OCI-LY3 (cell line): ENCODE data around the gene IL22RA1.

ENCODE experiments used
- H2AFZ ChIP-seq: fragments of 200-600, 300-600 bp; shearing (Covaris generic); 2 replicates; pipeline ENCODE4 v1.6.0; 2014; ENCODE audit warnings: antibody characterized with exemption, low read depth, low read length
- H3K27ac ChIP-seq: fragments of 200-600, 300-600 bp; sonication (generic); 2 replicates; pipeline ENCODE4 v1.5.1; 2014; ENCODE audit warnings: mild to moderate bottlenecking, low read length, moderate library complexity, mixed read lengths
- H3K27me3 ChIP-seq: fragments of 200-600, 300-600 bp; sonication (generic); 2 replicates; pipeline ENCODE4 v1.6.1; 2014; ENCODE audit warnings: low read depth, low read length, mixed read lengths
- H3K36me3 ChIP-seq: fragments of 200-600, 300-600 bp; sonication (generic); replicated peaks from 2 replicates; pipeline ENCODE3; 2014; ENCODE audit warnings: low read depth, low read length, mixed read lengths
- H3K4me1 ChIP-seq: fragments of 300-600, 200-600 bp; sonication (generic); 2 replicates; pipeline ENCODE4 v1.6.1; 2014; ENCODE audit warnings: low read length, mixed read lengths
- H3K4me2 ChIP-seq: fragments of 200-600, 300-600 bp; sonication (generic); 2 replicates; pipeline ENCODE4 v1.6.1; 2014; ENCODE audit warnings: low read length, mixed read lengths
- H3K4me3 ChIP-seq: fragments of 300-600, 200-600 bp; sonication (generic); 2 replicates; pipeline ENCODE4 v1.5.1; 2014; ENCODE audit warnings: antibody characterized with exemption, mild to moderate bottlenecking, low read length, moderate library complexity
- H3K79me2 ChIP-seq: fragments of 300-600, 200-600 bp; shearing (Covaris generic); 2 replicates; pipeline ENCODE4 v1.6.1; 2014; ENCODE audit warnings: mild to moderate bottlenecking, low read length, mixed read lengths
- H3K9ac ChIP-seq: fragments of 300-600, 200-600 bp; shearing (Covaris generic); 2 replicates; pipeline ENCODE4 v1.6.0; 2014; ENCODE audit warnings: mild to moderate bottlenecking, low read length, moderate library complexity
- H3K9me3 ChIP-seq: fragments of 200-600, 300-600 bp; shearing (Covaris generic); 2 replicates; pipeline ENCODE4 v1.6.1; 2014; ENCODE audit warnings: low read length, mixed read lengths; ENCODE audit not compliant: insufficient read depth
- H4K20me1 ChIP-seq: fragments of 200-600, 300-600 bp; sonication (generic); 2 replicates; pipeline ENCODE4 v1.6.1; 2016; ENCODE audit warnings: low read length, mixed read lengths; ENCODE audit not compliant: insufficient read depth
- CTCF ChIP-seq: fragments of 200-600, 300-600 bp; sonication (generic); IDR thresholded peaks from 2 replicates; pipeline ENCODE4 v1.5.1; 2014; ENCODE audit warnings: antibody characterized with exemption, low read length, low read depth
- EZH2phosphoT487 ChIP-seq: fragments of 200-600 bp; shearing (Covaris generic); IDR thresholded peaks from 2 replicates; pipeline ENCODE4 v1.6.1; 2018; ENCODE audit warnings: antibody characterized with exemption, mixed run types, low read depth

IL22RA1 gene

GRCh38 chr1:24092979-24093378 is 50.0 kb downstream of the IL22RA1 start:
- Histone ChIP-seq H3K27me3 (no peaks in the 10 kb centered on the region), H3K9me3 (no peaks in the 10 kb centered on the region), H2AFZ (no peak overlapping the region), H3K4me2 (no peak overlapping the region), H3K79me2 (no peaks in the 10 kb centered on the region), H3K4me1 (no peaks in the 10 kb centered on the region), H3K9ac (no peak overlapping the region), H3K4me3 (no peak overlapping the region), H3K36me3 (no peaks in the 10 kb centered on the region), H3K27ac (no peak overlapping the region), H4K20me1 (no peaks in the 10 kb centered on the region)
- no peak for TF ChIP-seq CTCF
- no peak for TF ChIP-seq EZH2phosphoT487

- TF ChIP-seq EZH2phosphoT487 = no peak
- TF ChIP-seq CTCF = no peak
- H3K27me3 ChIP-seq = no peaks in the 10 kb centered on the region
- no peak overlapping the region for H2AFZ ChIP-seq
- H3K27ac ChIP-seq = no peak overlapping the region
- no peaks in the 10 kb centered on the region for H3K4me1 ChIP-seq
- no peak overlapping the region for H3K4me2 ChIP-seq
- H4K20me1 ChIP-seq = no peaks in the 10 kb centered on the region
- no peak overlapping the region for H3K4me3 ChIP-seq
- no peaks in the 10 kb centered on the region for H3K9me3 ChIP-seq
- H3K36me3 ChIP-seq = no peaks in the 10 kb centered on the region
- no peak overlapping the region for H3K9ac ChIP-seq
- H3K79me2 ChIP-seq = no peaks in the 10 kb centered on the region
Measured at GRCh38 chr1:24091971-24092482, 50.9 kb downstream of the IL22RA1 start.

- no peaks in the 10 kb centered on the region for H3K4me1 ChIP-seq
- no peaks in the 10 kb centered on the region for H3K27me3 ChIP-seq
- TF ChIP-seq CTCF = no peak
- TF ChIP-seq EZH2phosphoT487 = no peak
- no peak overlapping the region for H3K4me3 ChIP-seq
- H3K9ac ChIP-seq = no peak overlapping the region
- no peaks in the 10 kb centered on the region for H3K36me3 ChIP-seq
- no peaks in the 10 kb centered on the region for H3K79me2 ChIP-seq
- H3K27ac ChIP-seq = no peak overlapping the region
- H3K9me3 ChIP-seq = no peaks in the 10 kb centered on the region
- no peaks in the 10 kb centered on the region for H4K20me1 ChIP-seq
- H2AFZ ChIP-seq = no peak overlapping the region
- H3K4me2 ChIP-seq = no peak overlapping the region
Measured at GRCh38 chr1:24090736-24091135, 52.2 kb downstream of the IL22RA1 start.

GRCh38 chr1:24089743-24090555 is 53.0 kb downstream of the IL22RA1 start:
- H2AFZ ChIP-seq = no peak overlapping the region
- no peak overlapping the region for H3K4me2 ChIP-seq
- H3K27ac ChIP-seq = no peak overlapping the region
- no peak overlapping the region for H3K9ac ChIP-seq
- no peaks in the 10 kb centered on the region for H3K79me2 ChIP-seq
- TF ChIP-seq CTCF = no peak
- TF ChIP-seq EZH2phosphoT487 = no peak
- no peaks in the 10 kb centered on the region for H3K4me1 ChIP-seq
- no peaks in the 10 kb centered on the region for H3K27me3 ChIP-seq
- H4K20me1 ChIP-seq = no peaks in the 10 kb centered on the region
- no peaks in the 10 kb centered on the region for H3K36me3 ChIP-seq
- no peaks in the 10 kb centered on the region for H3K9me3 ChIP-seq
- no peak overlapping the region for H3K4me3 ChIP-seq
